HepG2 (cell line): Measurements from ENCODE around the gene KLF13. TPM values are rescaled to one million over a fixed set of nuclear protein-coding genes. Genes with fewer than 3 reads are reported as not detected.
A peak's percentile ranks its signal among the peaks of the same experiment; 100 is the strongest.

Experiments used
- BCL6 ChIP-seq: IDR thresholded peaks from 2 replicates; pipeline ENCODE4 v1.6.1; 2016; ENCODE audit warnings: missing genetic modification reagents, missing compliant biosample characterization
- CENPT ChIP-seq: sonication (generic); formaldehyde crosslinking; IDR thresholded peaks from 2 replicates; pipeline ENCODE4 v1.8.0; 2022; ENCODE audit warnings: low read depth, mild to moderate bottlenecking, moderate library complexity, missing genetic modification reagents
- DNMT1 ChIP-seq: sonication (generic); formaldehyde crosslinking; IDR thresholded peaks from 2 replicates; pipeline ENCODE4 v1.5.1; 2020; ENCODE audit warnings: mild to moderate bottlenecking, missing genetic modification reagents
- HMG20A ChIP-seq: IDR thresholded peaks from 2 replicates; pipeline ENCODE4 v1.6.1; 2016; ENCODE audit warnings: borderline replicate concordance
- HNRNPUL1 ChIP-seq: fragments of 200-400 bp; formaldehyde crosslinking; IDR thresholded peaks from 2 replicates; pipeline ENCODE4 v1.6.1; 2017; ENCODE audit warnings: low read depth, mild to moderate bottlenecking, low read length, moderate library complexity
- MAX ChIP-seq: IDR thresholded peaks from 2 replicates; pipeline ENCODE4 v1.6.1; 2012; ENCODE audit warnings: inconsistent platforms
- MAZ ChIP-seq, 2 experiments: sonication (generic) in 1 of 2; formaldehyde crosslinking in 1 of 2; IDR thresholded peaks; 2 replicates each; pipeline versions ENCODE4 v1.5.0 to v1.6.1; 2012 to 2020; ENCODE audit warnings: low read depth in 2 of 2, mild to moderate bottlenecking in 2 of 2, borderline replicate concordance in 1 of 2, improper control_type of control experiment in 1 of 2, low read length in 1 of 2, missing genetic modification reagents in 1 of 2, moderate library complexity in 1 of 2
- MIER3 ChIP-seq: IDR thresholded peaks from 2 replicates; pipeline ENCODE4 v1.6.1; 2016; ENCODE audit warnings: missing compliant biosample characterization, borderline replicate concordance
- NFE2L1 ChIP-seq: sonication (generic); formaldehyde crosslinking; IDR thresholded peaks from 2 replicates; pipeline ENCODE4 v1.4.0; 2020; ENCODE audit warnings: missing genetic modification reagents, mild to moderate bottlenecking, borderline replicate concordance
- NR3C1 ChIP-seq: sonication (generic); formaldehyde crosslinking; IDR thresholded peaks from 2 replicates; pipeline ENCODE4 v1.4.0; 2020; ENCODE audit warnings: missing genetic modification reagents
- RARG ChIP-seq: sonication (generic); formaldehyde crosslinking; IDR thresholded peaks from 2 replicates; pipeline ENCODE4 v1.4.0; 2020; ENCODE audit warnings: low read depth, mild to moderate bottlenecking, missing genetic modification reagents
- RCOR2 ChIP-seq: IDR thresholded peaks from 2 replicates; pipeline ENCODE4 v1.6.1; 2016; ENCODE audit warnings: missing biosample characterization, missing genetic modification reagents
- SKI ChIP-seq: fragments of 450-650 bp; IDR thresholded peaks from one replicate; pipeline ENCODE4 v1.6.1; 2018; ENCODE audit warnings: mild to moderate bottlenecking; ENCODE audit not compliant: partially characterized antibody
- SNAPC2 ChIP-seq: sonication (generic); formaldehyde crosslinking; IDR thresholded peaks from 2 replicates; pipeline ENCODE4 v1.8.1; 2022; ENCODE audit warnings: mild to moderate bottlenecking, missing genetic modification reagents
- SNRNP70 ChIP-seq: fragments of 200-400 bp; formaldehyde crosslinking; IDR thresholded peaks from 2 replicates; pipeline ENCODE4 v1.6.1; 2017; ENCODE audit warnings: mild to moderate bottlenecking, low read depth, low read length, moderate library complexity
- SOX5 ChIP-seq: IDR thresholded peaks from 2 replicates; pipeline ENCODE4 v1.6.1; 2016; ENCODE audit warnings: borderline replicate concordance
- TEAD3 ChIP-seq: optimal IDR thresholded peaks from 2 replicates; pipeline ENCODE3; 2016; ENCODE audit warnings: borderline replicate concordance
- ZBTB33 ChIP-seq: sonication (generic); formaldehyde crosslinking; IDR thresholded peaks from 2 replicates; pipeline ENCODE4 v1.4.0; 2020; ENCODE audit warnings: missing genetic modification reagents
- ZFP1 ChIP-seq: IDR thresholded peaks from 2 replicates; pipeline ENCODE4 v1.6.1; 2016
- ZGPAT ChIP-seq: IDR thresholded peaks from 2 replicates; pipeline ENCODE4 v1.6.1; 2016; ENCODE audit warnings: mild to moderate bottlenecking
- ZNF281 ChIP-seq: sonication (generic); formaldehyde crosslinking; IDR thresholded peaks from 2 replicates; pipeline ENCODE4 v1.4.0; 2020; ENCODE audit warnings: missing genetic modification reagents, borderline replicate concordance
- ZNF331 ChIP-seq: sonication (generic); formaldehyde crosslinking; IDR thresholded peaks from 2 replicates; pipeline ENCODE4 v1.4.0; 2020; ENCODE audit warnings: missing genetic modification reagents
- ZNF629 ChIP-seq: sonication (generic); formaldehyde crosslinking; conservative IDR thresholded peaks from 2 replicates; pipeline ENCODE4 v1.5.0; 2020; ENCODE audit warnings: missing genetic modification reagents
- polyA plus RNA-seq, 8 experiments: library from polyadenylated mRNA; depleted of rRNA in 3 of 8; stranded (reverse) in 7 of 8; unstranded in 1 of 8; fragments of >200 nt; fragmentation: Illumina TruSeq in 4 of 8; extraction: Trizol in 4 of 8; gene quantifications; 2 replicates each; pipeline versions ENCODE4 v1.2.1 to v1.2.3, GENCODE V29; 2011 to 2016; ENCODE audit warnings: low read depth in 4 of 8, missing spikeins in 1 of 8, mixed read lengths in 1 of 8; ENCODE audit not compliant: insufficient read depth in 1 of 8
- total RNA-seq, 5 experiments: library from RNA; depleted of rRNA; stranded (reverse); fragments of >200 nt; fragmentation: Illumina TruSeq; extraction: Trizol; gene quantifications; 2 replicates each; pipeline ENCODE4 v1.2.3, GENCODE V29; 2016; ENCODE audit warnings: low read depth in 1 of 5
- TF ChIP-seq, protein P1 (sequence below): sonication (generic); formaldehyde crosslinking; IDR thresholded peaks from 2 replicates; pipeline ENCODE4 v1.5.1; 2020; ENCODE audit warnings: missing genetic modification reagents, mild to moderate bottlenecking, borderline replicate concordance

Gene KLF13
- total and polyA plus RNA-seq, 2 of the 13 experiments (the other 11 are each of a cell fraction or from before 2014, with no cell fraction given): 16.8 to 25.1 TPM

- TF ChIP-seq CENPT (CRISPR knock-in tag) (no peak), SNAPC2 (CRISPR knock-in tag) (peak; percentile 19; the same call in 1 of the 2 replicates), NFE2L1 (CRISPR knock-in tag) (no peak), HMG20A (CRISPR knock-in tag) (peak; percentile 94), ZGPAT (0 out of 2 replicates have a peak, but pooled peaks have one; percentile 34), NR3C1 (CRISPR knock-in tag) (no peak), ZNF629 (CRISPR knock-in tag) (no peak), SKI (no peak), MAZ (IDR thresholded peaks at IDR 0.05; ENCODE audit: borderline replicate concordance, low read depth, low read length) (no peak), MAZ (CRISPR knock-in tag; IDR thresholded peaks at IDR 0.05; ENCODE audit: low read depth) (peak; percentile 28; the same call in 1 of the 2 replicates), RCOR2 (CRISPR knock-in tag) (peak; percentile 74; the same call in 1 of the 2 replicates), ZNF331 (peak; percentile 73; the same call in 1 of the 2 replicates), ZFP1 (CRISPR knock-in tag) (peak; percentile 57; the same call in 1 of the 2 replicates), MAX (peak; percentile 50; the same call in 1 of the 2 replicates), HNRNPUL1 (no peak), SNRNP70 (no peak), SOX5 (peak; percentile 83), ZNF281 (peak; percentile 75; the same call in 1 of the 2 replicates), TEAD3 (CRISPR knock-in tag) (peak; percentile 75), ZBTB33 (CRISPR knock-in tag) (0 out of 2 replicates have a peak, but pooled peaks have one; percentile 19), MIER3 (CRISPR knock-in tag) (peak; percentile 77; the same call in 1 of the 2 replicates), RARG (CRISPR knock-in tag) (no peak), BCL6 (peak; percentile 95), DNMT1 (CRISPR knock-in tag) (no peak)
- TF ChIP-seq, protein P1, sequence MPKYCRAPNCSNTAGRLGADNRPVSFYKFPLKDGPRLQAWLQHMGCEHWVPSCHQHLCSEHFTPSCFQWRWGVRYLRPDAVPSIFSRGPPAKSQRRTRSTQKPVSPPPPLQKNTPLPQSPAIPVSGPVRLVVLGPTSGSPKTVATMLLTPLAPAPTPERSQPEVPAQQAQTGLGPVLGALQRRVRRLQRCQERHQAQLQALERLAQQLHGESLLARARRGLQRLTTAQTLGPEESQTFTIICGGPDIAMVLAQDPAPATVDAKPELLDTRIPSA (CRISPR knock-in tag): no peak
Measured at GRCh38 chr15:31293655-31294054, 33.0 kb upstream of the KLF13 start (continued).
